GM18517 (cell line): ENCODE measurements around the gene PCBP3.

Experiments
- ATAC-seq: cut with Tn5 transposase; IDR thresholded peaks from one replicate; pipeline ENCODE4 v1.9.1; 2021; ENCODE audit warnings: mild to moderate bottlenecking, moderate library complexity; ENCODE audit not compliant: unreplicated experiment

The PCBP3 gene

DNA sequence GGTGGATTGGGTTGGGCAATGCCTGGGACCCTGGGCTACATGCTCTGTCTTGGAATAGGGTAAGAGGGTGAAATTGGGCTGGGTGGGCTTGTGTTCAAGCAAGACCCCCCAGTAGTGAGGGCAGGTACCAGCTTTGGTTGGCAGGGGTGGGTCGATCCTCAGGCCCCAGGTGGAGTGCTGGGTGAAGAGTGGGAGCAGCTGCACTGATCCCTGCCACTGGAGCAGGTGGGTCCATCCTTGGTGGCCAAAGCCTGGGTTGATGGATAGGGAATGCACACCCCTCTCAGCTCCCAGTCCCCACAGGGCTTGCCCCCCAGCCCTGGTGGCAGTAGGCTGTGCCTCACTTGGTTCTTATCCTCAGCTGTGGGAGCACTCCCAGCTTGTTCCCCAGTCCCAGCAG, 135.2 kb downstream of the PCBP3 start:
- no peak for ATAC-seq

DNA sequence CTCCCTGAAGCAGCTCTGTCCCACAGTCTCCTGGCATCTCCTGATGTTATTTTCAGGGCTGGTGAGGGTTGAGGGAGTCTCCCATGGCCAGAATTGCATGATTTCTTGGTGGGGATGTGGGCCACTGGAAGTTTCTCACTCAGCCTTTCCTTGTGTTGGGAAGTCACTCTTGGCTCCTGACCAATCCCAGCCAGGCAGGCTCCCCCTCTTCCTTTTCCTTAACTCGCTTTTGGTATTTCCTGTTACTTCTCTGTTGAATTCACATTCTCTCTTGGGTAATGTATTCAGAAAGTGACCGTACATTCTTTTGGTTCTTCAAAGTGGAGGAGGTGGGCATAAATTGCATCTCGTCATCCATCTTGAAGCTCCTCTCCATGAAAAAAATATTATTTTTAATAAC, 135.7 kb downstream of the PCBP3 start:
- no peak for ATAC-seq

DNA sequence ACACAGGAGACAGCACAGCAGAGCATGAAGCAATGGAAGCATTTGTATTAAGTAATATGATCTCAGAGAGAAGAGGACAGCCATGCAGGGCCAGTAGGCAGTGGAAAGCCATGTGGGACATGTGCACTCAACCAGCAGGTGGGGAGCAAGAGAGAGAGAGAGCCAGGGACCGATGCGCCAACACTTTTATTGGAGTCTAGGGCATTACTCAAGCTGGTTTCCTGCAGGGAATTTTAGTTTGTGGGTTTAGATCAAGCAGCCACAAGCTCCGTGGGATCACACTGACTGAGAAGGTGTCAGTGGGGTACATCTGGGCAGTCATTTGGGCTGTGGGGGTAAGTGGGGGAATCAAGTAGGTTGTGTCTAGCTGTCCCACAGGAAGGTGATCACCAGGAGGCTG, 137.1 kb downstream of the PCBP3 start:
- no peak for ATAC-seq

DNA sequence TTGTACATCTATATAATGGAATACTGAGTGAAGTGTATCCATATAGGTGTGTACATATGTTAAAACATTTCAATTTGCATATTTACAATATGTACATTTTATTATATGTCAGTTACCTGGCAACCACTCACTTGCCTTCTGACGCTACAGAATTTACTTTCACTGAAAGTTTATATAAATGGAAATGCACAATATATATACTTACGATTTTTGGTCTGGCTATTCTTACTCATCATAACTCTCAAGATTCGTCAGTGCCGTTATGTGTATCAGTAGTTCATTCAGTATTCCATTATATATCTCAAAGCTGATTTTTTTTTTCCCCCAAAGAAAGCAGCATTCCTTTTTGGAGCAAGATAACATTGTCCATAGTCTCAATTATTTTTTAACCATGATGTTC, 138.2 kb downstream of the PCBP3 start:
- ATAC-seq, result no peak

DNA sequence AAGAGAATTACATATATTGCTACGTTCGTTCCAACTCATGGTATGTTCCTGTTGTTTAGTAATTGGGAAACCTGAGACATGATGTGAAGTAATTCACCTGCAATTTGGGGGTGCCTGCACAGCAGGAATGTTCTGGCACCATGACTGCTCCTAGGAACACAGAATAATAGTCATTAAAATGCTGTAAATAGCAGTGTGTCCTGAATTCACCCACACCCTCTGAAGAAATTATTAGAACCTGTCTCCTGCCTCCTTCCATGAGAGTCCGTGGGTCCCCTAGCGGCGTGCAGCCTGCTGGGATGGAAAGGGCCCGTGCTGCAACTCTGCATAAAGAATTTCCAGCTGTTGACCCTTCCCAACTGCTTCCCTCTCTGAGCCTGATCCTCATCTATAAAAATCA, 143.1 kb downstream of the PCBP3 start:
- ATAC-seq, result no peak

DNA sequence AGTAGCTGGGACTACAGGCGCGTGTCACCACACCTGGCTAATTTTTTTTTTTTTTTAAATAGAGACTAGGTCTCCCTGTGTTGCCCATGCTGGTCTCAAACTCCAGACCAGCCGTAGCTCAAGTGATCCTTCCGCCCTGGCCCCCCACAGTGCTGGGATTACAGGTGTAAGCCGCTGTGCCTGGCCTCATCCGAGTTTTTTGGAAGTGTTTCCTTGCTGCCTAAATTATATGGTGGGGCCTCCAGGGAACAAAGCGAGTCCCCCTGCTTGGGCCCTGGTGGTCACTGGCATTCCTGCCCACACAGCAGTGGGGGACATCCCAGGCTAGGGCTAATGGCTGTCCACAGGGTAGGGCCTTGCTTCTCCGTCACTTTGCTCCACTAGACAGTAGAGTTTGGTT, 143.8 kb downstream of the PCBP3 start:
- no peak for ATAC-seq

DNA sequence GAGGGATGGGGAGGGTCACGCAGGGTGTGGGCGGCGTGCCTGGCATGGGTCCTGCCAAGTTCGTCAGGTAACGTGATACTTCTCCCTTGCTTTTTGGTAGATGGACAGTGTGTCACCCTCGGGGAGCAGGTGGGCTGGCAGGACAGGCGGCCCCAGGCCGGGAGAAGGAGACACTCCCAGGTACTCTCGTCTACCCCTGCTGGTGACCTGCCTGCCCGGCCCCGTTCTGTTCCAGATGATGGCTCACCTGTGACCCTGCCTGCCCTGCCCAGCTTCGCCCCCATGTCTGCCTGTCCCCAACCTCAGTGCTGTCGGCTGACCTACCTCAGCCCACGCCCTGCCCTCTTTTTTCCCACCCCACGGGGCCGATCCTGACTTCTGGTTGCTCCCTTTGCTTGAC, 144.7 kb downstream of the PCBP3 start:
- no peak for ATAC-seq

DNA sequence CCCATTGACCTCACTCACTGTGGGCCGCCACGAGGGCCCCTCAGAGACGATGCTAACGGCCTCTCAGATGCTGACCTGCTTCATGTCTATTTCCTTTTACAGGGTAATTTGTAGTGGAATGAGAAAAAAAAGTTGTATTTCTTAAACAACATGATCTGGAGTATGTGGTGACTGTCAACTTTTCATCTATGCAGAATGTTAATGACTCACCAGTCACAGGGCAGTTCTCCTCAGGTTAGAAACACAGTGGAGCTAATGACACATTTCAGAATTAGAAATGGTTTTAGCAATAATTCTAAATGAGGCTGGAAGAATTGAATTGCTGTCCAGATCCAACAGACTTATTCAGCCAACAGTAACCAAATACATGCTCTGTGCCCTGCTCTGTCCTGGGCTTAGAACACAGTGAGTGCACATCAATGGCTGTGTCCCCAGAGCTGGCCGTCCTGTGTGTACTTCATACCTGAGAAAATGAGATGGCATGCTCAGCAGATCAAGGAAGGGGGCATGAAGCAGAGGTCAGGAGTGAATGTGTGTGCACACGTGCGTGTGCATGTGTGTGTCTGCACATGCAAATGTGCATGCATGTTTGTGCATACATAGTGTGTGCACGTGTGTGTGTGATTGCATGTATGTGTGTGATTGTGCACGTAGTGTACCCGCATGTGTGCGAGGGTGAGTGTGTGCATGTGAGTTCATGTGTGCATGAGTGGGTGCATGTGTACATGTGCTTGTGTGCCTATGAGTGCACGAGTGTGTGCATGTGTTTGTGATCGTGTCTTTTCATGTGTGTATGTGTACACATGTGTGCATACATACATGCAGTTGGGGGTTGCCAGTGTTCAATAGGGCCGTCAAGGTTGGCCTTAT, 145.3 kb downstream of the PCBP3 start:
- ATAC-seq, result no peak

DNA sequence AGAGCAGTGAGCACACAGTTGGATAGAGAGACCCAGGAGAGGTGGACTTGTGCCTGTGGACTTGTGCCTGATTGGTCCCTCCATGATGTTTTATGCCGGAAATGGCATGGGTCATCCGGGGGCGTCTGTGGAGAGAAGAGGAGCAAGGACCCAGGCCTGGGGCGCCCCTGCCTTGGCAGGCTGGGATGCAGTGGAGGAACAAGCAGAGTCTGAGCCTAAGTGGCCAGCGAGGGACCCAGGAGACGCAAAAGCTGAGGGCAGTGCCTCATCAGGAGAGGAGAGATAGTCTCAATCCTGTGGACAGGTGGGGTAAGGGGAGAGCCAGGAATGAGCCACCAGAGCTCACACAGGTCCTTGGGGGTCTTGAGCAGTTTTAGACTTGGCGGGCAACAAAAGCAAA, 146.9 kb downstream of the PCBP3 start:
- no peak for ATAC-seq

DNA sequence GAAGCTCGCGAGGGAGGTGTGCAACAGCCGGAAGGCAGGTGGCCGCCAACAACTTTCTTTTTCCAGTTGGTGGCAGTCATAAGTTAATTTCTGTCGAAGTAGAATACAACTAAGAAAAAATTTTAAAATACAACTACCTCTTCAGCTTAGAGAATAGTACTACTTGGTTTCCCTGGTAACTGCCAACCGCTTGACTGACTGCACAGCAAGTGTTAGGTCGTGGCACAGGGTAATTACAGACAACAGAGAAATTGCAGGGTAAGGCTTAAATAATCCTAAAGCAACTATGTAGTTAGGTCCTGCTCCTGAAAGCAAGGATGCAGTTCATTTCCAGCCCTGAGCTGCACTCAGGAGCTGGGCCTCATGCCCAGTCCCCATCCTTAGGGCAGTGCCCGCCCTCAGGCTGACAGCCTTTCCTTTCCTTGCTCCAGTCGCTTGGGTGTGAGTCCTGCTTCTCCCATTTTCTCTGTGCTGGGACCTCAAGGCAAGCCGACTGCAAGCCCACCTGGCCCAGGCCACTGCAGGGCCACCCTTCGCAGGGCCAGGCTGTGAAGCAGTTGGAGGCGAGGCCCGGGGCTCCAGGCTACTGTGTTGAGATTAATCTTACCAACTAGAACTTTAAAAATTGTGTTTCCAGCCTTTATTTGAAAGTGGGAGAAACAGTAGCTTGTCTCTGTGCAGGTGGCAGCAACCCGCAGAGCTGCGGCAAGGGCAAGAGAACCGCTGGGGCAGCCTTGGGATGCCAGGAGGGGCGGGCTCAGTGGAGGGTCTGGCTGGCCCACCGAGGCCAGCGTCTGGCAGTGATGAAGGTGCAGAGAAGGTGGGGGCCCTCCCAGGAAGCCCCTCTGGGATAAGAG, 148.3 kb downstream of the PCBP3 start:
- ATAC-seq, result no peak

DNA sequence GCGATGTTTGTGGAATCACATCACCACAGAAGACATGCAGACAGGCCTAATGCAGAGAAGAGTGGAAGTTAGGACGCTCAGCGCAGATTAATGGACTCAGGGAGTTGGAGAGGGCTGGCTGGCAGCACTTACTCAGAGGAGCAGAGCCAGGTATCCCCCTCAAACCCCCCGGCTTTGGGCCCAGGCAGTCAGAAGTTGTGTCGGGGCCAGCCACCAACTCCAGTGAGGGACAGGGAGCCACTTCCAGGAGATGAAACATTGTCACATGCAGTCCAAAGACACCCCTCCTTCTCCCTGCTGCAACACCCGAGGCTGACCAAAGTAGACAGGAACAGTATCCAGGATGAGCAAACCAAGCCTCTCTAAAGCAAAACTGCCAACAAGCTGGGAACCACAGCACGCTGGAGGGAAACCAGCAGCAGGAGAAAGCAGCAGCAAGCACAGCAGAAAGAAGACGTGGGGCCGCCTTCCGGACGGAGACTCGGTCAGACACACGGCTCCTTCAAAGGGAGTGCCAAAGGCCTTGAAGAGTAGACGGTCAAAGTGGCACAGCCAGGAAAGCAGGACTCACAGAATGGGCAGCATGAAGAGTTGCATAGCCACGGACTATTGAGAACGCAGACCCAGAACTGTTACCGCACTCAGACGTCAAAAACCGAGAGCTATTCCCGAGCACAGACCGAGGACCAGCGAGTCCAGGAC, 149.3 kb downstream of the PCBP3 start:
- ATAC-seq, result no peak

DNA sequence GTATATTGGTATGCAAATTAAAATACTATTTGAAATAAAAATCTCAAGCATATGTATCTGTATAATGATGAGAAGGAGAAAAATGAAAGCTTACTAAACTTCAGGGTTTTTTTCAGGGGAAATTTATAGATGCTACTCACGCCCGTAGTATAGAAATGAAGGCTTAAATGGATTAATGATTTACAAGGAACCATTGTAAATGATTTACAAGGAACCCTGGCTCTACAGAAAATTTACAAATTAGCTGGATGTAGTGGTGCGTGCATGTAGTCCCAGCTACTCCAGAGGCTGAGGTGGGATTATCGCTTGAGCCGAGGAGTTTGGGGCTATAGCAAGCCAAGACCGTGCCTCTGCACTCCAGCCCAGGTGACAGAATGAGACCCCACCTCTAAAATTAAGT, 150.5 kb downstream of the PCBP3 start:
- no peak for ATAC-seq

DNA sequence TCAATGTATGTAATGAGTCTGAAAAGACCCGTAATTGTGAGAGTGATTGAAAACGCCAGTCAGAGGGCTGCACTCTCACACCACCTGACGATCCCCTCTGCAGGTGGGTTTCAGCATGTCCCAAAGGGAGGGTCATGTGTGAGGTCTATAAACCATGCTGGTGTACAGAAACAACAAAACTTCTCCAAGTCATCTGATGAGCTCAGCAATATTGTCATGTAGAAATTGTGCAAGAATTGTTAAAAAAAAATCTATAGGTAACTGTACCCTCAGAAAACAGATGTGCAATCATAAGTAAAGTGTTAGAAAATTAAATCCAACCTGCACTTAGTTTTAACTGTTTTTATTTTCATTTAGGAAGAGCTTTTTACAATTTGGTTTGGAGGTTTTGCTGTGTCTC, 152.5 kb downstream of the PCBP3 start:
- no peak for ATAC-seq

DNA sequence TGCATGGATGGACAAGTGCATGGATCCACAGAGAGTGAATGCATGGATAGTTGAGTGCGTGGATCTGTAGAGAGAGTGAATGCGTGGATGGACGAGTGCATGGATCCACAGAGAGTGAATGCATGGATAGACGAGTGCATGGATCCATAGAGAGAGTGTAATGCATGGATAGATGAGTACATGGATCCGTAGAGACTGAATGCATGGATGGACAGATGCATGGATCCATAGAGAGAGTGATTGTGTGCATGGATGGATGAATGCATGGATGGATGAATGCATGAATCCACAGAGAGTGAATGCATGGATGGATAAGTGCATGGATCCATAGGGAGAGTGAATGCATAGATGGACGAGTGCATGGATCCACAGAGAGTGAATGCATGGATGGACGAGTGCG, 153.8 kb downstream of the PCBP3 start:
- ATAC-seq, result no peak

DNA sequence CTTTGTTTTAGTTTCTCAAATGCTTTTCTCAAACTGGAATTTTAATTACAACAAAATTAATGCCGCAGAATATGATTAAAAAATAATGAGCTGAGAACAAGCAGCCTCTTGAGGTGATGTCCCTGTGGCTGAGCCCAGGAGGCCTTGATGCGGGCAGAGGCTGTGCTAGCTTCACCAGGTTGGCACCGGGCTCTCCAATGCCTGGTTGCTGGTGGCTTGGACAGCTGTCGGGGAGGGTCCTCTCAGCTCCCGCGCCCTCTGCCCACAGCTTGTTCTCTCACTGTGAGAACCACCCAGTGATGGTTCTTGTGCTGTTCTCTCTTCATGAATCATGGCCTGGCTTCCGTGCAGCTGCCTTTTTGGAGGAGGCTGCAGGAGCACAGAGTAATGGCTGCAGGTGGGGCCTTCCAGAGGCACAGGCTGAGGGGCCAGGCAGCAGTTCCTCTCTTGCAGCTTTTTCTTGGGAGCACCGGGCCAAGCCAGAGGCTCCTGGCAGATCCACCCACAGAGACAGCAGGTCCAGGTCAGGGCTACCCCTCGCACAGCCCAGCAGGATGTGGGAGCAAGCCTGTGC, 156.3 kb downstream of the PCBP3 start:
- ATAC-seq, result no peak

DNA sequence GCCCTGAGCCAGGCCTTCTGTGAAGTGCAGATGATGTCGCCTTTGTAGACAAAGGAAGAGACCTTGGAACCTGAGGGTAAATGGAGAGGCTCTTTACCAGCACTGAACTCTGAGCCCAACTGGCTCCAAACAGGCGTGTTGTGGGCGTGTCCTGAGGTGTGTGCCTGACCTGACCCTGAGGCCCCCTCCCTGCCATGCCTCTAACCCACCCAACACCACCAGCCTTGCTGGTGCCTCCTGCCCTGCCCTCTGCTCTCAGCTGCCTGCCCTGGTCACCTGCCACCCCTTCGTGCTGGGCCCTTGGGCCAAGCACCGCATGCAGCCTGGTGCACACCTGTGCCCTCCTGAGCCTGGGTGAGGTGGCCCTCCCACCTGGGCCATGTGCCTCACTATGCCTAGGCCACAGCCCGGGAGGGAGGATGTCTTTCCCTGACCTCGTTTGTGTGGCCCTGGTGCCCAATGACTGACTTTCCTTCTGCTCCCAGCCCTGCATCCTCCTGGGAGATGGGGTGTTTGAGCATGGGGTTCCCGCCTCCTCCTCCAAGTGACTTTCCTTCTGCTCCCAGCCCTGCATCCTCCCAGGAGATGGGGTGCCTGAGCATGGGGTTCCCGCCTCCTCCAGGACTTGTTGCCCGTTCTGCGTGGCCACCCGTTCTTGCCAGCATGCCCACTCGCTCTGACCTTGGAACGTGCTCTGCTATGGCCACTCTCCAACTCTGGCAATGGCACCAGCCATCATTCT, 157.0 kb downstream of the PCBP3 start:
- ATAC-seq, result no peak

DNA sequence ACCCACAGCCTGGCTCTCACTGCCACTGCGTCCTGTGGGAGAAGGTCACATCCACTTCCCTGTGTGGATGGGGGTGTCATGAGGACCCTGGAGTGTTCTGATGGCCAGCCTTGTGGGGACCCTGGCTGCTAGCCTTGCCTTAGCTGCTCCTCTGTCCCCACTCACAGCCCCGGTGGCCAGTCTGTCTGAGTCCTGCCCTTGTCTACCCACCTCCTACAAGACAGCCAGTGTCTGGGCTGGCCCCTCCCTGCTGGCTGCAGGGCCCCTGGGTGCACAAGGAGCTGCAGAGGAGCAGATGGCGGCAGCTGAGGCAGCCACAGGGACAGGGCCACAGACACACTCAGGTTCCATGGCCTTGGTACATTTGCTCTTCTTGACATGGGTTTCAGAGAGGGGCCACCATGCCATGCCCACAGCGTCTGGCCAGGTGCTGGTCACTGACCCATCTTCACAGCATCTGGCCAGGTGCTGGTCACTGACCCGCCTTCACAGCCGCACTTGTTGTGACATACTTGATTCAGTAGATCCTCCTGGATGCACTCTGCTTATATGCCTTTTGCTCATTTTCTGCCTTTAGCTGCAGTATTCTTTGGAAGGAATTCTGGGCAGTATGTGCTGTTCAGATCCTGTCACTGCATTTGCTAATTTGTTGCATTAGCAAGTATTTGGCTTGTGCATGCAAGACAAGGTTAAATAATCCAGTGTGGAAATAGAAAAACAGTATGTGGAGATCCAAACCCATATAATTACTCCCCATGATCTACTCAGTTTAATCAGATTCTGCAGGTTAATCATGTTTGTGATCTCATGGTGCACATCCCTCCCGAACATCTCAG, 157.8 kb downstream of the PCBP3 start:
- no peak for ATAC-seq

DNA sequence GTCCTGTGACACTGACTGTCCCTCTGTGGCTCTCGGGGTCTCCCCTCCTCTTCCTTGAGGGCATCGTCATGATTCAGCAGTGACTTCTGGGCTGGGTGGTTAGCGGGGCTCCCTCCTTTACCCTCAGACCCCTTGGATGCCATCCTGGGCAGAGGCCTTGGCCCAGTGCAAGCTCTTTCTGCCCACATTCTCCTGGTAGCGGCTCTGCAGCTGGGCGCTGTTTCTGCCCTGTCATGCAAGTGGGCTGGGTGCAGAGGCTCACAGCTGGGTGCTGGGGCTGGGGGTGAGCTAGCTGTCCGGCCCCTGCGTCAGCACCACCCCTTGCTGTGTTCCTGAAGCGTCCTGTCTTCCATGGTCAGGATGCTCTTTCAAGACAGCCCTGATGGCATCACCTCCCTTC, 158.5 kb downstream of the PCBP3 start:
- ATAC-seq, result no peak

DNA sequence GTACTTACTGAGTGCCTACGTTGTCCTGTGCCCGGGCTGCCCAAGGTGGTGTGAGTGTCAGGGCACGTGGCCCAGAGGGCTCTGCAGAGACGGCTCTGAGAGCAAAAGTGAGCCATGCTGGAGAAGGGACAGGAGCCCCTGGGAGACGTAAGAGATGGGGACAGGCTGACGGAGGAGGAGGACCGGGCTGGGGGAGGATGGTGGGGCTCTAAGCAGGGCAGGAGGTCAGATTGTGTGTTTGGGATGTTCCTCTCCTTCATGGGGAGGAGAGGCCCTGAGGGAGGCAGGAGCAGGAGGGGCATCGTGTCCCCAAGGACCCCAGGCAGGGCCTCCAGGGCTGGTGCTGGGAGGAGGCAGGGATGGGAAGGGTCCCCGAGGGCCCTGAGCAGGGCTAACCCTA, 158.9 kb downstream of the PCBP3 start:
- no peak for ATAC-seq
